Right atrium auricular region (tissue), 2 donors: Measurements from ENCODE around the gene CARD8. TPM values are rescaled to one million over a fixed set of nuclear protein-coding genes. Genes with fewer than 3 reads are reported as not detected.

Source experiments
- DNase-seq: peaks from one replicate; pipeline ENCODE4 v3.0.0-alpha.2; 2019; ENCODE audit warnings: low spot score
- H3K27ac ChIP-seq, 2 donors: fragments of 200-600 bp; sonication (generic); 1 replicate in 1 of 2; 2 replicates in 1 of 2; pipeline ENCODE4 v1.5.1; 2016 to 2019
- H3K27me3 ChIP-seq, 2 donors: fragments of 200-600 bp; sonication (generic); one replicate each; pipeline versions ENCODE4 v1.5.1 to v1.6.0; 2017 to 2019
- H3K36me3 ChIP-seq: fragments of 200-600 bp; sonication (generic); one replicate; pipeline ENCODE4 v1.5.1; 2016
- H3K4me1 ChIP-seq, 2 donors: fragments of 200-600 bp; sonication (generic); one replicate each; pipeline versions ENCODE4 v1.5.1 to v1.6.0; 2017 to 2019
- H3K4me3 ChIP-seq, 2 donors: fragments of 200-600 bp; sonication (generic); 1 replicate in 1 of 2; 2 replicates in 1 of 2; pipeline ENCODE4 v1.5.1; 2017 to 2019; ENCODE audit warnings: mild to moderate bottlenecking in 1 of 2, moderate library complexity in 1 of 2
- H3K9me3 ChIP-seq, 2 donors: fragments of 200-600 bp; sonication (generic); one replicate each; pipeline ENCODE4 v1.5.1; 2019
- CTCF ChIP-seq, 2 donors: fragments of 200-600 bp; sonication (generic); IDR thresholded peaks; one replicate each; pipeline ENCODE4 v1.5.1; 2019; ENCODE audit warnings: antibody characterized with exemption in 2 of 2
- total RNA-seq, 2 donors: library from RNA; depleted of rRNA; stranded (reverse); fragments of >200 nt; gene quantifications; one replicate each; pipeline ENCODE4 v1.1.0, GENCODE V29; 2016

The CARD8 gene
- total RNA-seq, 2 donors from 2014 or later, result 19.7 to 21.2 TPM

DNA sequence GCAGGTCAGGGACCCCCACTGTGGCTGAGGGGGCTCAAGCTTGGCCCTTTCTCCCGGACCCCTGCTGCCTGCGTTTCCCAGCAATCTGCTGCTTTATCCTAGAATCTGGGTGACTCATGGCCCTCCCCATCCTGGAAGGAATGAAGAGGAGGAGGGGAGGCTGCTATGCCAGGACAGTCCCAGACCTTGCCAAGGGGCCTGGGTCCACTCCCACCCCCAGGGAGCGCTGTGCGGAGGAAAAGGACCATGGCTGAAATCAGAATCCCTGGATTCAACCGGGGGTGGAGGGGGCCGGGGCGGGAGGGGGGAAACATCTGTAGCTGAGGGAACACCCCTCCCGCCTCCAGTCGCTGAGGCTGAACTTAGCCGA is 34.7 kb upstream of the CARD8 start:
- Histone ChIP-seq H3K4me3 (peak overlapping the region in 1 of 2 donors; percentile 51), H3K27me3 (no peaks in the 10 kb centered on the region), H3K27ac (no peak overlapping the region), H3K36me3 (no peaks in the 10 kb centered on the region), H3K4me1 (peaks cover 0 to 12% of the 10 kb centered on the region in 2 donors), H3K9me3 (peaks cover 0 to 12% of the 10 kb centered on the region in 2 donors)
- no peak for TF ChIP-seq CTCF (IDR thresholded peaks at IDR 0.05)
- no peak for DNase-seq

- Histone ChIP-seq H3K36me3 (no peaks in the 10 kb centered on the region), H3K4me1 (peaks cover 0 to 12% of the 10 kb centered on the region in 2 donors), H3K27ac (no peak overlapping the region), H3K9me3 (peaks cover 0 to 21% of the 10 kb centered on the region in 2 donors), H3K27me3 (no peaks in the 10 kb centered on the region), H3K4me3 (no peak overlapping the region)
- DNase-seq, result no peak
- TF ChIP-seq CTCF (IDR thresholded peaks at IDR 0.05), result no peak
These were observed 32.0 kb upstream of the CARD8 start for GRCh38 chr19:48287748-48288147.

DNA sequence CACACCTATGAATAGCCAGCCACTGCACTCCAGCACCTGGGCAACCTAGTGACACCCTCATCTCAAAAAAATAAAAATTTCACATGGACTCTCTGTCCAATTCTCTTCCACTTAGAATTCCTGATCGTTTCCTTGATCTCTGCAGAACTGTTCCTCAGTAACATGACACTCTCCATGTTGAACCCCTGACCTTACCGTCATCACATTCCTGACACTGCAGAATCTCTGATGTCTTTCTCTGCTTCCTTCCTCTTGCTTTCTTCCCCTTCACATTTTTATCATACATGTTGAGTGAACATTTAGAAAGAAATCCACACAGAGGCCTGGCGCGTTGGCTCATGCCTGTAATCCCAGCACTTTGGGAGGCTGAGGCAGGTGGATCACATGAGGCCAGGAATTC is 29.2 kb upstream of the CARD8 start:
- H3K4me3 ChIP-seq, result no peak overlapping the region
- H3K9me3 ChIP-seq, result peaks cover 0 to 23% of the 10 kb centered on the region in 2 donors
- H3K4me1 ChIP-seq, result no peaks in the 10 kb centered on the region
- DNase-seq, result no peak
- no peaks in the 10 kb centered on the region for H3K36me3 ChIP-seq
- H3K27ac ChIP-seq, result no peak overlapping the region
- TF ChIP-seq CTCF (IDR thresholded peaks at IDR 0.05), result no peak
- H3K27me3 ChIP-seq, result no peaks in the 10 kb centered on the region

- Histone ChIP-seq H3K36me3 (no peaks in the 10 kb centered on the region), H3K27me3 (no peaks in the 10 kb centered on the region), H3K4me1 (no peaks in the 10 kb centered on the region), H3K27ac (no peak overlapping the region), H3K4me3 (no peak overlapping the region), H3K9me3 (peaks cover 0 to 23% of the 10 kb centered on the region in 2 donors)
- DNase-seq, result no peak
- TF ChIP-seq CTCF (IDR thresholded peaks at IDR 0.05), result no peak
These were observed 28.2 kb upstream of the CARD8 start for GRCh38 chr19:48283908-48284307.

GRCh38 chr19:48279747-48280146 is 24.0 kb upstream of the CARD8 start:
- Histone ChIP-seq H3K4me3 (no peak overlapping the region), H3K27me3 (no peaks in the 10 kb centered on the region), H3K27ac (no peak overlapping the region), H3K4me1 (no peaks in the 10 kb centered on the region), H3K9me3 (peaks cover 0 to 12% of the 10 kb centered on the region in 2 donors), H3K36me3 (no peaks in the 10 kb centered on the region)
- no peak for TF ChIP-seq CTCF (IDR thresholded peaks at IDR 0.05)
- no peak for DNase-seq

DNA sequence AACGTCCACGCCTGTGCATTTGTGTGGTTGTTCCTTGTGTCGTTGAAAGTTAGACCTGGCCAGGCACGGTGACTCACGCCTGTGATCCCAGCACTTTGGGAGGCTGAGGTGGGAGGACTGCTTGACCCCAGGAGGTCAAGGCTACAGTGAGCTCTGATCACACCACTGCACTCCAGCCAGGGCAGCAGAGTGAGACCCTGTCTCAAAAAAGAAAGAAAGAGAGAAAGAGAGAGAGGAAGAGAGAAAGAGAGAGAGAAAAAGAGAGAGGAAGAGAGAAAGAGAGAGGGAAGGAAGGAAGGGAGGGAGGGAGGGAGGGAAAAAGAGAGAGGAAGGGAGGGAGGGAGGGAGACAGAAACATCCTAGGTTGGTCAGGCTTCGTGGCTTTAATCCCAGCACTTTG is 19.2 kb upstream of the CARD8 start:
- peaks cover 0 to 6% of the 10 kb centered on the region in 2 donors for H3K4me1 ChIP-seq
- H3K4me3 ChIP-seq, result no peak overlapping the region
- no peak for DNase-seq
- no peaks in the 10 kb centered on the region for H3K36me3 ChIP-seq
- no peak overlapping the region for H3K27ac ChIP-seq
- no peaks in the 10 kb centered on the region for H3K9me3 ChIP-seq
- H3K27me3 ChIP-seq, result no peaks in the 10 kb centered on the region
- no peak for TF ChIP-seq CTCF (IDR thresholded peaks at IDR 0.05)
